HG03378 (cell line): ENCODE data around the gene MAD1L1.

Source experiments
- ATAC-seq: cut with Tn5 transposase; IDR thresholded peaks from one replicate; pipeline ENCODE4 v1.9.1; 2021; ENCODE audit warnings: mild to moderate bottlenecking, moderate library complexity; ENCODE audit not compliant: unreplicated experiment

MAD1L1 gene

GRCh38 chr7:2142386-2142785 lies 90.4 kb downstream of the MAD1L1 start:
- no peak for ATAC-seq

- no peak for ATAC-seq
These were observed 91.1 kb downstream of the MAD1L1 start for GRCh38 chr7:2141651-2142050.

- ATAC-seq, result no peak
These were observed 91.7 kb downstream of the MAD1L1 start for GRCh38 chr7:2141021-2141410.

GRCh38 chr7:2140216-2141020 lies 92.3 kb downstream of the MAD1L1 start:
- ATAC-seq, result no peak

- no peak for ATAC-seq
These were observed 93.6 kb downstream of the MAD1L1 start for GRCh38 chr7:2139004-2139699.

GRCh38 chr7:2138146-2138765 lies 94.5 kb downstream of the MAD1L1 start:
- ATAC-seq, result no peak

- ATAC-seq, result no peak
These were observed 98.0 kb downstream of the MAD1L1 start for GRCh38 chr7:2134740-2135139.

GRCh38 chr7:2132243-2132642 lies 100.5 kb downstream of the MAD1L1 start:
- ATAC-seq, result no peak

- no peak for ATAC-seq
These were observed 100.9 kb downstream of the MAD1L1 start for GRCh38 chr7:2131800-2132199.

- ATAC-seq, result no peak
These were observed 101.4 kb downstream of the MAD1L1 start for GRCh38 chr7:2131341-2131740.

GRCh38 chr7:2130096-2130375 lies 102.7 kb downstream of the MAD1L1 start:
- ATAC-seq, result no peak

GRCh38 chr7:2129323-2130095 lies 103.2 kb downstream of the MAD1L1 start:
- no peak for ATAC-seq

GRCh38 chr7:2128601-2129322 lies 104.0 kb downstream of the MAD1L1 start:
- ATAC-seq, result no peak

GRCh38 chr7:2126621-2127020 lies 106.1 kb downstream of the MAD1L1 start:
- ATAC-seq, result no peak

- ATAC-seq, result no peak
These were observed 106.8 kb downstream of the MAD1L1 start for GRCh38 chr7:2125931-2126330.

GRCh38 chr7:2124604-2125345 lies 108.0 kb downstream of the MAD1L1 start:
- ATAC-seq, result no peak

GRCh38 chr7:2123916-2124315 lies 108.8 kb downstream of the MAD1L1 start:
- no peak for ATAC-seq

GRCh38 chr7:2123360-2123759 lies 109.4 kb downstream of the MAD1L1 start:
- no peak for ATAC-seq

GRCh38 chr7:2122651-2123050 lies 110.1 kb downstream of the MAD1L1 start:
- no peak for ATAC-seq
